Measurements from ENCODE around the gene SGCA. TPM values are rescaled to one million over a fixed set of nuclear protein-coding genes. Genes with fewer than 3 reads are reported as not detected.

SGCA gene
- total and polyA plus RNA-seq, 9 of the 15 experiments (the other 6 are each of a cell fraction or from before 2014, with no cell fraction given) = not detected

DNA sequence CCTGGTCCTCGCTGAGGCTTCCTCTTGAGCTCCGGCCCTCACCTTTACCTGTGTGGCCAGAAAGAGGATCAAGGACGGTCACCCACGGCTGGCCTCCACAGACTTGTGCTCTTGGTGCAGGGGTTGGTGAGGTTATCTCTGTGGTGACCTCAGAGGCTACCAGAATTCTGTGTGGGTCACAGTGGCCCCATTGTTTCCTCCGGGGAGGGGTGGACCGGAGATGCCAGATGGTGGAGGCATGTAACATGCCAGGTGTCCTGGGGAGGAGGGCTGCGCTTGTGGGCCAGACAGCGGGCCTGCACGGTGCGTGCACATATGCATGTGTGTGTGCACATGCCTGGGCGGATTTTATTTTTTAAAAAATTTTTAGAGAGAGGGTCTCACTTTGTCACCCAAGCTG is 6.3 kb downstream of the SGCA start (continued):
- TF ChIP-seq, protein P1, sequence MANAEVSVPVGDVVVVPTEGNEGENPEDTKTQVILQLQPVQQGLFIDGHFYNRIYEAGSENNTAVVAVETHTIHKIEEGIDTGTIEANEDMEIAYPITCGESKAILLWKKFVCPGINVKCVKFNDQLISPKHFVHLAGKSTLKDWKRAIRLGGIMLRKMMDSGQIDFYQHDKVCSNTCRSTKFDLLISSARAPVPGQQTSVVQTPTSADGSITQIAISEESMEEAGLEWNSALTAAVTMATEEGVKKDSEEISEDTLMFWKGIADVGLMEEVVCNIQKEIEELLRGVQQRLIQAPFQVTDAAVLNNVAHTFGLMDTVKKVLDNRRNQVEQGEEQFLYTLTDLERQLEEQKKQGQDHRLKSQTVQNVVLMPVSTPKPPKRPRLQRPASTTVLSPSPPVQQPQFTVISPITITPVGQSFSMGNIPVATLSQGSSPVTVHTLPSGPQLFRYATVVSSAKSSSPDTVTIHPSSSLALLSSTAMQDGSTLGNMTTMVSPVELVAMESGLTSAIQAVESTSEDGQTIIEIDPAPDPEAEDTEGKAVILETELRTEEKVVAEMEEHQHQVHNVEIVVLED (CRISPR knock-in tag; IDR thresholded peaks at IDR 0.05) = no peak
- no peak for TF ChIP-seq SIX5 (IDR thresholded peaks at IDR 0.05; ENCODE audit: borderline replicate concordance in 1 of 2, insufficient read depth in 1 of 2, low read depth in 1 of 2, low read length in 2 of 2)
- no peak for TF ChIP-seq CBFA2T3 (IDR thresholded peaks at IDR 0.05)
- TF ChIP-seq ZNF124 (CRISPR knock-in tag; IDR thresholded peaks at IDR 0.05) = no peak

DNA sequence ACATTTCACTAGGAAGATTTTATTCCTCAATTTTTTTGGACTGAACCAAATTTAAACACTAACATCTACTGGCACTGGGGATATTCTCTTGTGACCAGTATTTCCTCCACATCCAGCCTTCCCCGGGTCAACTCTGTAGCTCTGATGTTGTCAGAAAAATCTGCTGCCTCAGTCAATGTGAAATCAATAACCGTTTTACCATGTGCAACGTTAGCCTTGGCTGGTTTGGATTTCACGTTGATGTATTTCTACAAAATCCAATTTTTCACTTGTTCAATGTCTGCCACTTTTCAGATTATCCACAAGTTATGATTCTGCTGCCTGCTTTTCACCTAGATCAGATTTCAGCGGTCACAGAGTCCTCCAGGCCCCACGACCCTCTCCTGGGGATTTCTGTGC is 7.1 kb downstream of the SGCA start:
- Histone ChIP-seq H2AFZ (ENCODE audit: low read depth, low read length) (no peak overlapping the region), H3K9me3 (replicated peaks; ENCODE audit: control insufficient read depth, insufficient read depth, low read depth, low read length) (no peaks in the 10 kb centered on the region), H3K27ac (ENCODE audit: extremely low read depth, low read depth, low read length) (no peak overlapping the region), H4K20me1 (replicated peaks; ENCODE audit: control insufficient read depth, insufficient read depth, low read length) (peaks cover 13% of the 10 kb centered on the region), H3K4me2 (ENCODE audit: insufficient read depth, low read length) (no peak overlapping the region), H3K36me3 (ENCODE audit: control insufficient read depth, insufficient read depth, low read length) (no peaks in the 10 kb centered on the region), H3K4me3 (no peak overlapping the region), H3K27me3 (ENCODE audit: control insufficient read depth in 2 of 2, insufficient read depth in 2 of 2, low read length in 2 of 2) (peaks cover 2 to 18% of the 10 kb centered on the region in 2 experiments; a peak in 2 of 5 replicates), H3K9ac (ENCODE audit: insufficient read depth in 1 of 2, low read depth in 2 of 2, low read length in 2 of 2) (0 out of 4 replicates have a peak overlapping the region, but pooled peaks of 1 of the 2 experiments have one; percentile 54), H3K79me2 (ENCODE audit: control insufficient read depth, insufficient read depth, low read length) (no peaks in the 10 kb centered on the region), H3K4me1 (replicated peaks in 1 of 2; ENCODE audit: control insufficient read depth in 2 of 2, insufficient read depth in 2 of 2, low read length in 2 of 2) (peaks cover under 1 to 20% of the 10 kb centered on the region in 2 experiments; a peak in 3 of 5 replicates), H3K9me1 (ENCODE audit: control insufficient read depth, insufficient read depth, low read length) (no peaks in the 10 kb centered on the region)
- ATAC-seq (no peak), FAIRE-seq (no peak), DNase-seq (ENCODE audit: extremely low read depth in 1 of 4, low spot score in 3 of 4) (no peak)
- ChIA-PET POLR2A (no interaction called here), CTCF (ENCODE audit: low intra/inter-chr PET ratio) (no interaction called here)
- TF ChIP-seq HMGN3 (IDR thresholded peaks at IDR 0.05; ENCODE audit: borderline replicate concordance, extremely low read depth, insufficient read length, low read depth, low read length) = no peak
- TF ChIP-seq, protein P2, sequence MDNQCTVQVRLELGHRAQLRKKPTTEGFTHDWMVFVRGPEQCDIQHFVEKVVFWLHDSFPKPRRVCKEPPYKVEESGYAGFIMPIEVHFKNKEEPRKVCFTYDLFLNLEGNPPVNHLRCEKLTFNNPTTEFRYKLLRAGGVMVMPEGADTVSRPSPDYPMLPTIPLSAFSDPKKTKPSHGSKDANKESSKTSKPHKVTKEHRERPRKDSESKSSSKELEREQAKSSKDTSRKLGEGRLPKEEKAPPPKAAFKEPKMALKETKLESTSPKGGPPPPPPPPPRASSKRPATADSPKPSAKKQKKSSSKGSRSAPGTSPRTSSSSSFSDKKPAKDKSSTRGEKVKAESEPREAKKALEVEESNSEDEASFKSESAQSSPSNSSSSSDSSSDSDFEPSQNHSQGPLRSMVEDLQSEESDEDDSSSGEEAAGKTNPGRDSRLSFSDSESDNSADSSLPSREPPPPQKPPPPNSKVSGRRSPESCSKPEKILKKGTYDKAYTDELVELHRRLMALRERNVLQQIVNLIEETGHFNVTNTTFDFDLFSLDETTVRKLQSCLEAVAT (IDR thresholded peaks at IDR 0.05) = no peak
- no peak for TF ChIP-seq ZNF232 (CRISPR knock-in tag; IDR thresholded peaks at IDR 0.05)
- TF ChIP-seq ZNF175 (CRISPR knock-in tag; IDR thresholded peaks at IDR 0.05; ENCODE audit: low read depth) = no peak
- no peak for TF ChIP-seq SIX5 (IDR thresholded peaks at IDR 0.05; ENCODE audit: borderline replicate concordance in 1 of 2, insufficient read depth in 1 of 2, low read depth in 1 of 2, low read length in 2 of 2)
- TF ChIP-seq ELF4 (CRISPR knock-in tag; IDR thresholded peaks at IDR 0.05) = no peak
- intact Hi-C loops (cut with micrococcal nuclease) = no loop called here
- no TSS peak for BruUV-seq (replicated peaks)
- in situ Hi-C loops (cut with MboI) = no loop called here
- 5% methylated on average over 6 of the region's 6 CpGs for WGBS (ENCODE audit: insufficient coverage, low coverage, missing lambda C conversion rate)
